GM06990 (cell line): Measurements from ENCODE around the gene SCUBE1.

Experiments used
- DNase-seq: peaks from one replicate; pipeline ENCODE4 v3.0.0-alpha.2; 2011; ENCODE audit not compliant: insufficient read length; ENCODE audit errors: extremely low read depth
- H3K27me3 ChIP-seq: replicated peaks from 2 replicates; pipeline ENCODE4 v1.6.0; 2011; ENCODE audit warnings: low read length; ENCODE audit not compliant: control insufficient read depth, insufficient read depth
- H3K36me3 ChIP-seq: 2 replicates; pipeline ENCODE4 v1.5.1; 2011; ENCODE audit warnings: low read length; ENCODE audit not compliant: control insufficient read depth, insufficient read depth
- H3K4me3 ChIP-seq: replicated peaks from 2 replicates; pipeline ENCODE4 v1.5.1; 2011; ENCODE audit warnings: low read depth, mild to moderate bottlenecking, control low read depth, low read length
- CTCF ChIP-seq: IDR thresholded peaks from 2 replicates; pipeline ENCODE4 v1.5.1; 2011; ENCODE audit warnings: low read length, control low read depth, mild to moderate bottlenecking, inconsistent platforms; ENCODE audit not compliant: insufficient read depth, poor library complexity, severe bottlenecking

Gene SCUBE1

GRCh38 chr22:43303166-43303565, 40.0 kb downstream of the SCUBE1 start:
- no peak for TF ChIP-seq CTCF
- Histone ChIP-seq H3K4me3 (no peak overlapping the region), H3K36me3 (no peaks in the 10 kb centered on the region), H3K27me3 (peaks cover 2% of the 10 kb centered on the region)
- no peak for DNase-seq

DNA sequence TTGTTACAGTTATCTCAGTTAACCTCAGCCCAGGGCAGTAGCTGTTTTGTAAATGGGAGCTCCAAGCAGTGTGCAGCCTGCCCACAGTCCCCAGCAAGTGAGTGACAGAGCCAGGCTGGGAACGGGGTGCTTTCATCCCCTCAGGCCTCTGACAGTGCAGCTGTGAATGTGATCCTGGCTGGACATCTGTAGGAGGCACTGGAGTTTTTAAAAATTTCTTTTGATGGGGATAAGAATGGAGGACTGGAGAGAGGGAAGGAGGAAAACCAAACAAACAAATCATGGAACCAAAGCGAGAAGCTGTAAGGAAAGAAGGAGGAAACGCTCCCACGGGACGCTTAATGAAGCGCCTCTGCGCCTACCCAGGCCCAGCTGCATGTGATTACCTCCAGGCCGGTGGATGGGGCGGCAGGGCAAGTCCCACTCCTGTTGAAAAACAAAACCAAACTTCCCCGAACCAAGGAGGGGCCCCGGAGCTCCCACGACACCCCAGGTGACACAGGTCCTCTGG, 40.6 kb downstream of the SCUBE1 start:
- no peak for TF ChIP-seq CTCF
- Histone ChIP-seq H3K27me3 (peaks cover 2% of the 10 kb centered on the region), H3K36me3 (no peaks in the 10 kb centered on the region), H3K4me3 (no peak overlapping the region)
- DNase-seq = no peak

- no peak overlapping the region for H3K4me3 ChIP-seq
- H3K36me3 ChIP-seq = no peaks in the 10 kb centered on the region
- H3K27me3 ChIP-seq = peaks cover 2% of the 10 kb centered on the region; the same call in 1 of the 2 replicates
- no peak for TF ChIP-seq CTCF
- DNase-seq = no peak
Measured at GRCh38 chr22:43301866-43302265, 41.3 kb downstream of the SCUBE1 start.

DNA sequence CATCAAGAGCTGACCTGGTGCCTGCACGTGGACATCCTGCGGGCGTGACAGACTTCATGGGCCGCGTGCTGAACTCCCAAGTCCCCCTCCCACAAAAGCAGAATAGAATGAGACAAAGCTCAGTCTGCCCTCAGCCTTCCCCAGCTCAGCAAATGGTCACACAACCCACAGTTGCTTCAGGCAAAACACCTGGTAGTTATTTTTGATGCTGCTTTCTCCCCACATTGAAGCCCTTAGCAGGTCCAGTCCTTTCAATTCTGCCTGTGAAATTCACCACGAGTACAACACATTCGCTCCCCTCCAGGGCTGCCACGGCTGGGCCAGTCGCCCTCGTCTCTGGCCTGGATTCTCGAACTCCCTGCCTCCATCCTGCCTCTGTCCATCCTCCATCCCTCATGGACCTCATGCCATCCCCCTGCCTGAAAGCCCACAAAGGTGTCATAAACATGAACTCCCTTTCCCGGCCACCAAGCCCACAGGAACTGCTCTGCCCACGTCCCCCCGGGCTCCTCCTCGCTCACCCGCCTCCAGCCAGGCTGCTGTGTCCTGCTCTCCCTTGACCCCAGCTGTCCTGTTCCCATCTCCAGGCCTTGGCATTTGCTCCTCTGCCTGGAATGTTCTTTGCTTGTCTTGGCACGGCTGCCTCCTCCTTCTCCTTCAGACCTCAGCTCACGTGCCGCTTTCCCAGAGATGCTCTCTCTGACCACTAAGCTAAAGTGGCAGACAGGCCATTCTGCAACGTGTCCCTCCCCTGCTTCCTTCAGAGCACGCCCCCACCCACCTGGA, 42.1 kb downstream of the SCUBE1 start:
- no peak for DNase-seq
- Histone ChIP-seq H3K27me3 (peaks cover 2% of the 10 kb centered on the region; the same call in 1 of the 2 replicates), H3K4me3 (no peak overlapping the region), H3K36me3 (no peaks in the 10 kb centered on the region)
- no peak for TF ChIP-seq CTCF

DNA sequence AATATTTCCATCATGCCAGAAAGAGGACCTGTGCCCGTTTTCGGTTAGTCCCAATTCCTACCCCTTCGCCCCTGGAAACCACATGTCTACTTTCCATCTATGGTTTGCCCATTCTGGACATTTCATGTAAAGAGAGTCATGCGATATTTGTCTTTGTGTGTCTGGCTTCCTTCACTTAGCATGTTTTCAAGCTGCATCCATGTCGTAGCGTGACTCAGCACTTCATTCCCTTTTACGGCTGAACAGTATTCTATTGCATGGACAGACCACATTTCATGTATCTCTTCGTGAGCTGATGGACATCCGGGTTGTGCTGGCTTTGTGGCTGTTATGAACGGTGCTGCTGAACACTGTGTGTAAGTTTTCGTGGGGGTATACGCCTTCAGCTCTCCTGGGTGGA, 43.4 kb downstream of the SCUBE1 start:
- H3K36me3 ChIP-seq = no peaks in the 10 kb centered on the region
- H3K27me3 ChIP-seq = peaks cover 2% of the 10 kb centered on the region; the same call in 1 of the 2 replicates
- TF ChIP-seq CTCF = no peak
- no peak overlapping the region for H3K4me3 ChIP-seq
- no peak for DNase-seq
